ENCODE results near the gene WSB2.
A peak's percentile ranks its signal among the peaks of the same experiment; 100 is the strongest.

GRCh38 chr12:118064608-118065007 is 3.6 kb upstream of the WSB2 start:
- peak; percentile 25 to 61 (median 47) for TF ChIP-seq CTCF (IDR thresholded peaks at IDR 0.05; ENCODE audit: control extremely low read depth in 1 of 3, insufficient read depth in 1 of 3, low read depth in 1 of 3, low read length in 3 of 3)
- no peak for TF ChIP-seq PHF8 (conservative IDR thresholded peaks at IDR 0.05; ENCODE audit: low read depth, low read length)
- TF ChIP-seq RAD21 (IDR thresholded peaks at IDR 0.05 in 1 of 2, conservative IDR thresholded peaks at IDR 0.05 in 1 of 2; ENCODE audit: low read depth in 2 of 2, low read length in 2 of 2), result peak in 1 of 2 experiments; percentile 40; a peak in 3 of 4 replicates
- TF ChIP-seq NANOG (IDR thresholded peaks at IDR 0.05; ENCODE audit: insufficient read depth, low read depth, low read length, poor library complexity, severe bottlenecking), result no peak
- no peak for TF ChIP-seq MAFK (IDR thresholded peaks at IDR 0.05; ENCODE audit: low read depth, low read length)
- TF ChIP-seq EZH2 (IDR thresholded peaks at IDR 0.05; ENCODE audit: low read depth, low read length, severe bottlenecking), result no peak
- TF ChIP-seq USF2 (IDR thresholded peaks at IDR 0.05; ENCODE audit: low read length), result no peak
- TF ChIP-seq POLR2A (IDR thresholded peaks at IDR 0.05; ENCODE audit: control extremely low read depth in 1 of 2, low read depth in 2 of 2, low read length in 2 of 2), result no peak
- TF ChIP-seq YY1 (IDR thresholded peaks at IDR 0.05; ENCODE audit: low read depth, low read length), result no peak
- no peak for TF ChIP-seq CREB1 (IDR thresholded peaks at IDR 0.05)
